GM18873 (cell line): Measurements from ENCODE around the gene CD74.

Source experiments
- ATAC-seq: cut with Tn5 transposase; IDR thresholded peaks from one replicate; pipeline ENCODE4 v1.9.1; 2021; ENCODE audit warnings: mild to moderate bottlenecking, moderate library complexity, moderate number of reproducible peaks; ENCODE audit not compliant: unreplicated experiment, low FRiP score

Gene CD74

DNA sequence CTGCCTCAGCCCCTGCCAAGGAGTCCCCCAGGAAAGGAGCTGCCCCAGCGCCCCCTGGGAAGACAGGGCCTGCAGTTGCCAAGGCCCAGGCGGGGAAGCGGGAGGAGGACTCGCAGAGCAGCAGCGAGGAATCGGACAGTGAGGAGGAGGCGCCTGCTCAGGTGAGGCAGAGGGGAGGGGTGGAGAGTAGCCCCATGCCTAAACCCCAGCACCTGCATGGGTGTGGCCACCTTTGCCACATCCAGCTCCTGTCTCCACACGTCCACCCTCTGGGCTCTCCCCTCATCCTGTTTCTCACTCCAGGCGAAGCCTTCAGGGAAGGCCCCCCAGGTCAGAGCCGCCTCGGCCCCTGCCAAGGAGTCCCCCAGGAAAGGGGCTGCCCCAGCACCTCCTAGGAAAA, 38.1 kb downstream of the CD74 start:
- no peak for ATAC-seq

DNA sequence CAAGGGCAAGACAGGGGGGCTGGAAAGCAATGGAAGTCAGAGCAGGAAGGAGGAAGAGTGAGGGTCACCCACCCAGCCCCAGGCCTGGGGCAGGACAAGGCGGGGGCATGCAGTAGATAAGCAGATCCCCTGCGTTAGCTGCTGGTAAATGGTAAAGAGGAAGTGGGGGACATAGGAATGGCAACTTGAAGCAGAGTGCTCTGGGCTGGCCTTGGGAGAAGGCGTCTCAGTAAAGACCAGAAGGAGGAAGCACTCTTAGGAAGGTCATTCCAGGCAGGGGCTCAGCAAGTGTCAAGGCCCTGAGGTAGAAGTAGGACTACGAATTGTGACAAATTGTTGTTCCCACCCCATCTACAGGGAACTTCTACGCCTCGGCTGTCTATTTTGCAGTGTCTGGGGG, 40.1 kb downstream of the CD74 start:
- ATAC-seq = no peak

DNA sequence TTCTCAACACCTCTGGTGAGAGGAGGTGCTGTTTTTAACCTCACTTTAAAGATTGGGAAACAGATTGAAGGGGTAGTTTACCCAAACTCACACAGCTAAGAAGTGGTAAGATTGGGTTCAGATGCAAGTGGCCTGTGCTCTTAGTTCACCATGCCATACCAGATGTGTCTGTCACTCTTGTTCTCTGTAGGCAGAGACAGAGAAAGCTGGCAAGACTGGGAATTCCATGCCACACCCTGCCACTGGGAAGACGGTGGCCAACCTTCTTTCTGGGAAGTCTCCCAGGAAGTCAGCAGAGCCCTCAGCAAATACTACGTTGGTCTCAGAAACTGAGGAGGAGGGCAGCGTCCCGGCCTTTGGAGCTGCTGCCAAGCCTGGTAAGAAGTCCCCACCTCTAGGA, 44.2 kb downstream of the CD74 start:
- ATAC-seq = no peak

DNA sequence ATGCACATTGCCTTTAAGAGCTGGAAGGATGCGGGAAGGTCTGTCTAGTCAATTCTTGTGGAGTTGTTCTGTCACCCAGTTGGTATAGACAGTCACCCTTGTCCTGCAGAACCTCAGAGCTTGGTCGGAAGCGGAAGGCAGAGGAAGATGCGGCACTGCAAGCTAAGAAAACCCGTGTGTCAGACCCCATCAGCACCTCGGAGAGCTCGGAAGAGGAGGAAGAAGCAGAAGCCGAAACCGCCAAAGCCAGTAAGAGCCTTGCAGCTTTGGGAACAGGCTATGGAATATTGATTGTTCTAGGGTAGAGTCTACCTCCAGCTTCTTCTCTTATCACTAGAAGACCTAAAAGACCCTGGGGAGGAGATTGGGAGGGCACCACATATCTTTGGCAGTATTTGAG, 48.7 kb downstream of the CD74 start:
- ATAC-seq = no peak

DNA sequence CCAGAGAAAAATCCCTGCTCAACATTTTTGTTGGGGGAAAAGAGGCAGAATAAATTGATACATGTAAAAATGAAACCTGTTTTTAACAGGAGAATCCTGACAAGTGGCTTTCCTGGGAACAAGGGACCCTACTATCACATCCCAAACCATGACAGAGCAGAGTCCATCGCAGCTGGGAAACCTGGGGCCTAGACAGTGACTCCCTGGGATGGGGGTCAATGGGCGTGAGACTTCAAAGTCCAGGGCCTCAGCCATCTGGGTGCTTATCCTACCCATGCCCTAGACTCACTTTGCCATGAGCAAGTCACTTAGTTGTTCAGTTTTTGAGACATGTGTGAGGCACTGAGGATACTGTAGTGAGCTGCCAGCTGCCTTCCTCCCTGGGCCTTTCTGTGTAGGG, 49.5 kb downstream of the CD74 start:
- ATAC-seq = no peak

DNA sequence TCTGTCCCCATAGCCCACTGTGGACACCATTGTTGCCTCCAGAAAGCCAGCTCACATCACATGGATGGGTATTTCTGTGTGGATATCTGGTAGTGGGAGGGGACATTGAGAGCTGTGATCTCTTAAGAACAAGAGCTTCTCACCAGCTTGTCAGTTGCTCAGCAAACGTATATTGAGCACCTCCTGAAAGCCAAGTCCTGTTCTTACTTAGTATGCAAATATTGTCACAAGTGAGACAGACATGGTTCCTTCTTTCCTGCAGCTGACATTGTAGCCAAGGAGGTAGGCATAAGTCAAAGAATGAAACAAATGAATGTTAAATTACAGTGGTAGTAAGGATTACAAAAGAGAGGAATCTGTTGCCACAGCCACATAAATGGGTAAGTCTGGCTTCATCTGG, 51.4 kb downstream of the CD74 start:
- ATAC-seq = peak; percentile 34

DNA sequence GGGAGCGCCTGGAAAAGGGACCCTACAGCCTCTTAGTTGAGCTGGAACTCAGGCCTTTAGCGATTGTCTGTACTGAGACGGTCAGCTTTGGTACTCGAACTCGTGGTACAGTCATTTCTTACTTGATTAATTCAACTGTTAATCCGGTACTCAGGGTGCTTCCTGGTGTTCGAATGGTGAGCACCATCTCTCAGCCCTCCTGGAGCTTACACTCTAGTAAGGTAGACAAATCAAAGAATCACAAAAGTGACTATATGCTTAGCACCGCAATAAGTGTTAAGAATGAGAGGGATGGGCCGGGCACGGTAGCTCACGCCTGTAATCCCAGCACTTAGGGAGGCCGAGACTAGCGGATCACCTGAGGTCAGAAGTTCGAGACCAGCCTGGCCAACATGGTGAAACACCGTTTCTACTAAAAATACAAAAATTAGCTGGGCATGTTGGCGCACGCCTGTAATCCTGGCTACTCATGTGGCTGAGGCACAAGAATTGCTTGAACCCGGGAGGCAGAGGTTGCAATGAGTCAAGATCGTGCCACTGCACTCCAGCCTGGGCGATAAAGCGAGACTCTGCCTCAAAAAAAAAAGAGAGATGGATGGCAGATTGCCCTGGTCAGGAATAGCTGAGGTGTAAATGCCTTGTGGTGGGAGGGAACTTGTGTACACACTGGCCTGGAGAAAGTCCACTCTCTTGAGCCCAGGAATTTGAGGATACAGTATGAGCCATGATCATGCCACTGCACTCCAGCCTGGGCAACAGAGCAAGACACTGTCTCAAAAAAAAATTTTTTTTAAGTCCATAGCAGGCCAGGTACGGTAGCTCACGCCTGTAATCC, 54.2 kb downstream of the CD74 start:
- no peak for ATAC-seq

DNA sequence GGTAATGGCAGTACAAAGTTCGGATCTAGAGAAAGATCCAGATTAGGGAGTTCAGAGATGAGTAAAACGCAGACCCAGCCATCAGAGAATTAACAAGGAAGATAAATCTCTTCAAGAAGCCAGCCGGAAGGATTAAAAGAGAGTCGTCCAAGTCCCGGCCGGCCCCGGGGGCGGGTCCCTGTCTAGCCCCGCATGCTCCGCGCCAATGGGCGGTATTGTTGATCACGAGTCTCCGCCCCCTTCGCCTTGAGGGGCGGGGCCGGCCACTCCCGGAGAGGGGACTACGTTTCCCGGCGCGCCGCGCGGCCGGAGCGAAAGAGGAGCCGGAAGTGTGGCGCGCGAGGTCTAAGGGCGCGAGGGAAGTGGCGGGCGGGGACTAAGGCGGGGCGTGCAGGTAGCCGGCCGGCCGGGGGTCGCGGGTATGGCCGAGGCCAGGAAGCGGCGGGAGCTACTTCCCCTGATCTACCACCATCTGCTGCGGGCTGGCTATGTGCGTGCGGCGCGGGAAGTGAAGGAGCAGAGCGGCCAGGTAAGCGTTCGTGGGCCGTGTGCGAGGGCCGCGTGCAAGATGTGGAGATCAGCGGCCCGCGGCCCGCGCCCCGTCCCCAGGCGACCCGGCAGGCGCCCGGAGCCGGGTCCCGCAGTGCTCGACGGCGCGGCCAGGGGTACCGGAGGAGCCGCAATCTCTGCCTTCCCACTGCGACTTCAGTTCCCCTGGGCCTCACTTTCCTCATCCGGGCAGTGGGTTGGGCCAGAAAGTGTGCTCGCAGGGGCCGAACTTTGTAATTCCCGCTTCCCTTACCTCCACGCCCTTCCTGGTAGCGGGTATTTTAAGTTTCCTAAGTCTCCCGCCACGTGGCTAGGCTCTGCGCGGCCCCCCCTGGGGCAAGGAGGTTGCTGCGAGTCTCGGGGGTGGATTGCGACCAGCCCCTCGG, 55.1 kb downstream of the CD74 start, which contains the start of gene TCOF1:
Gene TCOF1 (plus strand): TSS at position 372 of the 935 bp plus-strand sequence. CDS start 50 bp downstream, at position 422.
- ATAC-seq = peak; percentile 92

DNA sequence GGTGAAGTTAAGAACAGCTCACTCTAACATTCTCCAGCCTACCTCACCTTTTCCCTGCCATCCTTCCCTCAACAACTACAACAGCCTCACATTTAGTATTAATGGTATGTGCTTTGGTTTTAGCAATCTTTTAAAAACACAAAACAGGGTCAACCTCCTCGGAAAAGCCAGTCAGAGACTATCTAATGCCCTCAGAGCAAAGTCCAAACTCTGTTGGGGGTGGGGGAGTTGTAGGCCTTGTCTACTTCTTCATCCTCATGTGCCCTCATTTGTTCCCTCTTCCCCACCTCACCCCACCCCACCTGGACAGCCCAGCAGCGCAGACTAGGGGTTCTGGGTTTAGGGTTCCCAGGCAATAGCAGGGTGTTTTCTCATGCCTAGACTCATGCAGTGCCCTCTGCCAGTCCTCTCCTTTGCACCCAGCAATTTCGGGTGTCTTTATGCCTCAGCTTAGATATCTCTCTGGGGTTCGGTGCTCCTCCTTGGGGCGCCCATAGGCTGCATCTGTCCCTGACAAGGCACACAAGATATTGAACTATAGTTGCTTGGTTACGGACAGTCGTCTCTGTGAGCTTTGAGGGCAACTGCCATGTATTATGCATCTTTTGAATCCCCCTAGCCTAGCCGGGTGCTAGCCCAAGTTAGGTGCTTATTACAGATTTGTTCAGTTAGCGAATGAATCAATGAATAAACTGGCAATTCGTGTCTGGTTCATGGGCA, 56.0 kb downstream of the CD74 start:
- no peak for ATAC-seq

DNA sequence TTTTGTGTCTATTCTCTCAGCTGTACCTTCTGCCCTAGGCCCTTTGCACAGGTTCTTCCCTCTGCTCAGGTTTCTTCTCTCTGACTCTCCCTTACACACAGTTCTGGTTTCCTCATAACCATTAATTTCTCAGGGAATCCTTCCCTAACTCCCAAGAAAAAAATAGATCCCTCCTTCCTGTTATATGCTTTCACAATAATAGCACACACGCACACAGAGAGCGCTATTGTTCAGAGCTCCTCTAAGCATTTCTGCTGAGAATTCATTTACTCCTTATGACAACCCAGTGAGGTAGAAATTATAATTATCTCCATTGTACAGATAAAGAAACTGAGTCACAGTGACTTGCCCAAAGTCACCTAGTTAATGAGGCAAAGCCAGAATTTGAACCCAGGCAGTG, 56.9 kb downstream of the CD74 start:
- no peak for ATAC-seq

DNA sequence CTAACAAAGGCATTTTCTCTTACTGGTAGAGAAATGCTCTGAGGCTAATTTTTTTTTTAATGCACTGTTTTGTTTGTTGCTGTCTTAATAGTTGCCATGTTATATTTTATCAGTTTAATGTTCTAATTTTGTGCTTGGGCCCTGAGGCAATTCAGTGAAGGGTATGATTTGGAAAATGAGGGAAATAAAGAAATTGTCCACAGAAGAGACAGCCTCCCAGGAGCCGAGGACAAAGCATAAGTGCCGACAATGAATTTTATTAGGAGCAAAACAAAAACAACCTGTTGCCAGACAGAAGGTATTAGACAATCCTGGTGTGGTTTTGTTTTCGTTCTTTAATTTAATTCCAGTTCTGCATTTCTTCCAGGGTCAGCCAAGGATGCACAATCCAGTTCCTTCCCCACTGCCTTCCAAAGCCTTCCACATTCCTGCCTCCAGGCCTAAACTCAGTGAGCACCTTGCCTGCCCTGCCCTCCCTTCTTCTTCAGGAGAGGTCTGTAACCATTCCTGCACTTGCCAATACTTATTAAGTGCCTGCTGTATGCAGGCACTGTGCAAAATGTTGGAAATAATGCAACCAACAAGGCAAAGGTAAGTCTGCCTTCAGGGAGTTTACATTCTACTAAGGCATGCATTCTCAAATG, 59.6 kb downstream of the CD74 start:
- ATAC-seq = no peak

DNA sequence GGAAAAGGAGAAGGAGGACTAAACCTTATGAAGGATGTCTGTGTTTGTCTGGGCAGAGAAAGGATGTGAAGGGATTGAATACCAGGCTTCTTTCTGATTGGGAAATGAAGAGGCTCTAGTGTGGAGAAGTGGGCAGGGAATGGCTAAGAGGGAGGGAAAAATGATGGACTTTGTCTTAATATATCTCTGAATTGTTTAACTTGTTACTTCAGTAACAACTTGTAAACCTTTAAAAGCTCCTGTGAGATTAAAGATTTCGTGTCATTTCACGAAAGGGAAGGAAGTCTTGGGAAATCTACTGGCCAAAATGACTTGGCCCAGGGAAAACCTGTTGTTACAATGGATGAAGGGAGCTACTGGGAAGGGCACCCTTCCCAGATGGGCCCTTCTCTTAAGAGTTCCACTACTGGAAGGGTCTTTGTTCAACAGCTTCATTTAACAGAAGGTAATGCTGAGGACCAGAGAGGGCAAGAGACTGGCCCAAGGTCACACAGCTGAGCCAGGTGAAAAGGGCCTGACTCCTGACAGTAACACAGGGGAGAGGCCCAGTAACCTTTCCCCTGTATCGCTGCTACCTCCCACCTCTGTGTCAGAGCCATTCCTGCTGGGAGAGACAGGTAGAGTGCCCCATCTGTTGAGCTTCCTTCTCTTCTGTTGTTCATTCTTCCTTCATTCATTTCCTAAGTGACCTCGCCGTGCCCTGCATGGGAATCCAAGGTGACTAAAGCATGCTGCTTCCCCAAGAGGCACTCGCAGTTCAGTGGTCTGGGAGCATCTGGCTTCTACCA, 60.3 kb downstream of the CD74 start:
- ATAC-seq = no peak
